H54 (cell line): ENCODE measurements around the gene NPLOC4.

Source experiments
- DNase-seq: peaks from one replicate; pipeline ENCODE4 v3.0.0; 2011; ENCODE audit warnings: low spot score, mixed read lengths; ENCODE audit not compliant: insufficient read length
- FAIRE-seq: peaks from 3 replicates; lab custom pipeline; 2011; peaks lifted over from hg19 to GRCh38; lab: Jason Lieb, UNC
- POLR2A ChIP-seq: IDR thresholded peaks from 2 replicates; pipeline ENCODE4 v1.6.1; 2011; ENCODE audit warnings: low read depth, mild to moderate bottlenecking, low read length

The NPLOC4 gene

GRCh38 chr17:81524039-81524864, 112.7 kb downstream of the NPLOC4 start:
- DNase-seq: no peak
- no peak for TF ChIP-seq POLR2A
- no peak for FAIRE-seq

- DNase-seq (peak; percentile 94), FAIRE-seq (no peak)
- TF ChIP-seq POLR2A: no peak
Observed at GRCh38 chr17:81523402-81524038, 113.4 kb downstream of the NPLOC4 start.

- no peak for TF ChIP-seq POLR2A
- FAIRE-seq (no peak), DNase-seq (no peak)
Observed at GRCh38 chr17:81522491-81523401, 114.2 kb downstream of the NPLOC4 start.

- TF ChIP-seq POLR2A: no peak
- FAIRE-seq: no peak
- no peak for DNase-seq
Observed at GRCh38 chr17:81520021-81520901, 116.7 kb downstream of the NPLOC4 start.

GRCh38 chr17:81519284-81520020, 117.5 kb downstream of the NPLOC4 start:
- DNase-seq (no peak), FAIRE-seq (no peak)
- no peak for TF ChIP-seq POLR2A

GRCh38 chr17:81518785-81519283, 118.1 kb downstream of the NPLOC4 start:
- no peak for FAIRE-seq
- no peak for TF ChIP-seq POLR2A
- DNase-seq: no peak

GRCh38 chr17:81518113-81518784, 118.7 kb downstream of the NPLOC4 start:
- no peak for TF ChIP-seq POLR2A
- DNase-seq (no peak), FAIRE-seq (no peak)

GRCh38 chr17:81517339-81518112, 119.4 kb downstream of the NPLOC4 start:
- TF ChIP-seq POLR2A: no peak
- FAIRE-seq: no peak
- DNase-seq: no peak

- FAIRE-seq (no peak), DNase-seq (no peak)
- no peak for TF ChIP-seq POLR2A
Observed at GRCh38 chr17:81517009-81517338, 119.9 kb downstream of the NPLOC4 start.

- DNase-seq (no peak), FAIRE-seq (no peak)
- TF ChIP-seq POLR2A: 0 out of 2 replicates have a peak, but pooled peaks have one; percentile 18
Observed at GRCh38 chr17:81516439-81516838, 120.5 kb downstream of the NPLOC4 start.

- TF ChIP-seq POLR2A: no peak
- FAIRE-seq (no peak), DNase-seq (no peak)
Observed at GRCh38 chr17:81515530-81516041, 121.3 kb downstream of the NPLOC4 start.
